LNCAP (cell line): ENCODE results near the gene KCNN4.

ENCODE experiments used
- CTCF ChIP-seq: fragments of 450-650 bp; IDR thresholded peaks from 2 replicates; pipeline ENCODE4 v1.5.1; 2017; ENCODE audit warnings: mild to moderate bottlenecking

Gene KCNN4

GRCh38 chr19:43721469-43722048 is 59.2 kb downstream of the KCNN4 start:
- no peak for TF ChIP-seq CTCF

GRCh38 chr19:43720936-43721335 is 59.8 kb downstream of the KCNN4 start:
- no peak for TF ChIP-seq CTCF

GRCh38 chr19:43719918-43720317 is 60.9 kb downstream of the KCNN4 start:
- no peak for TF ChIP-seq CTCF

GRCh38 chr19:43719378-43719868 is 61.4 kb downstream of the KCNN4 start:
- TF ChIP-seq CTCF, result no peak

GRCh38 chr19:43718627-43719377 is 62.0 kb downstream of the KCNN4 start:
- TF ChIP-seq CTCF, result no peak
